ENCODE data around the gene PRPH.

- TF ChIP-seq YY1 (IDR thresholded peaks at IDR 0.05; ENCODE audit: insufficient read depth, insufficient read length) (no peak), ZNF274 (IDR thresholded peaks at IDR 0.05; ENCODE audit: low read depth, low read length) (no peak), SUZ12 (IDR thresholded peaks at IDR 0.05; ENCODE audit: extremely low read depth, insufficient read depth, insufficient read length) (no peak)
Measured at GRCh38 chr12:49305762-49306510, 11.0 kb downstream of the PRPH start.

Measured in NT2/D1 (cell line).